ENCODE results near the gene QPCT. TPM values are rescaled to one million over a fixed set of nuclear protein-coding genes. Genes with fewer than 3 reads are reported as not detected.

The QPCT gene
- total and polyA plus RNA-seq, 2 experiments from 2014 or later, result 13.2 TPM

- Histone ChIP-seq H3K4me2 (no peak overlapping the region), H3K36me3 (ENCODE audit: insufficient read depth) (no peaks in the 10 kb centered on the region), H3K9me2 (ENCODE audit: insufficient read depth) (peaks cover 10% of the 10 kb centered on the region), H3K79me2 (replicated peaks; ENCODE audit: insufficient read depth) (no peaks in the 10 kb centered on the region), H3K4me3 (no peak overlapping the region), H3K27me3 (ENCODE audit: insufficient read depth) (no peaks in the 10 kb centered on the region), H3K4me1 (ENCODE audit: insufficient read depth) (peaks cover 12% of the 10 kb centered on the region; the same call in 1 of the 2 replicates), H3K27ac (ENCODE audit: low read depth) (no peak overlapping the region), H3F3A (replicated peaks; ENCODE audit: low read depth) (no peaks in the 10 kb centered on the region), H4K20me1 (replicated peaks; ENCODE audit: insufficient read depth) (no peaks in the 10 kb centered on the region), H2AFZ (no peak overlapping the region)
- Mint-ChIP-seq H3K27me3 (ENCODE audit: insufficient read depth, low read depth, poor library complexity) (peaks cover 3% of the 10 kb centered on the region), H3K9me3 (no peaks in the 10 kb centered on the region), H3K27ac (no peak overlapping the region), H3K4me3 (no peak overlapping the region), H3K4me1 (peaks cover 30% of the 10 kb centered on the region), H3K36me3 (ENCODE audit: low read depth) (no peaks in the 10 kb centered on the region; the same call in 1 of the 3 replicates)
- TF ChIP-seq ETS1 (IDR thresholded peaks at IDR 0.05) (no peak), POLR2AphosphoS5 (IDR thresholded peaks at IDR 0.05; ENCODE audit: low read depth) (no peak), EZH2phosphoT487 (IDR thresholded peaks at IDR 0.05; ENCODE audit: unreplicated experiment) (no peak), ZNF331 (CRISPR knock-in tag; IDR thresholded peaks at IDR 0.05; ENCODE audit: low read depth) (no peak), ZNF114 (CRISPR knock-in tag; IDR thresholded peaks at IDR 0.05) (no peak), ZNF462 (CRISPR knock-in tag; IDR thresholded peaks at IDR 0.05) (no peak), EZH2 (IDR thresholded peaks at IDR 0.05; ENCODE audit: low read depth, unreplicated experiment) (no peak), JUNB (IDR thresholded peaks at IDR 0.05; ENCODE audit: unreplicated experiment) (no peak), NANOG (IDR thresholded peaks at IDR 0.05; ENCODE audit: borderline replicate concordance) (no peak), REST (IDR thresholded peaks at IDR 0.05; ENCODE audit: unreplicated experiment) (no peak), CREB1 (CRISPR knock-in tag; IDR thresholded peaks at IDR 0.05; ENCODE audit: low read depth) (no peak), STAT1 (IDR thresholded peaks at IDR 0.05; ENCODE audit: unreplicated experiment) (no peak)
- TF ChIP-seq, protein P1, sequence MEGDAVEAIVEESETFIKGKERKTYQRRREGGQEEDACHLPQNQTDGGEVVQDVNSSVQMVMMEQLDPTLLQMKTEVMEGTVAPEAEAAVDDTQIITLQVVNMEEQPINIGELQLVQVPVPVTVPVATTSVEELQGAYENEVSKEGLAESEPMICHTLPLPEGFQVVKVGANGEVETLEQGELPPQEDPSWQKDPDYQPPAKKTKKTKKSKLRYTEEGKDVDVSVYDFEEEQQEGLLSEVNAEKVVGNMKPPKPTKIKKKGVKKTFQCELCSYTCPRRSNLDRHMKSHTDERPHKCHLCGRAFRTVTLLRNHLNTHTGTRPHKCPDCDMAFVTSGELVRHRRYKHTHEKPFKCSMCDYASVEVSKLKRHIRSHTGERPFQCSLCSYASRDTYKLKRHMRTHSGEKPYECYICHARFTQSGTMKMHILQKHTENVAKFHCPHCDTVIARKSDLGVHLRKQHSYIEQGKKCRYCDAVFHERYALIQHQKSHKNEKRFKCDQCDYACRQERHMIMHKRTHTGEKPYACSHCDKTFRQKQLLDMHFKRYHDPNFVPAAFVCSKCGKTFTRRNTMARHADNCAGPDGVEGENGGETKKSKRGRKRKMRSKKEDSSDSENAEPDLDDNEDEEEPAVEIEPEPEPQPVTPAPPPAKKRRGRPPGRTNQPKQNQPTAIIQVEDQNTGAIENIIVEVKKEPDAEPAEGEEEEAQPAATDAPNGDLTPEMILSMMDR (conservative IDR thresholded peaks at IDR 0.05; ENCODE audit: low read depth in 2 of 2), result no peak
- DNase-seq (ENCODE audit: low spot score) (no peak), ATAC-seq (no peak)
Measured at GRCh38 chr2:37394263-37394662, 49.8 kb downstream of the QPCT start.

Measured in GM23338 (cell line).